Astrocyte (in vitro differentiated cells and primary cell): ENCODE measurements around the gene EPN2. TPM values are rescaled to one million over a fixed set of nuclear protein-coding genes. Genes with fewer than 3 reads are reported as not detected.
A peak's percentile ranks its signal among the peaks of the same experiment; 100 is the strongest.

ENCODE experiments used
- DNase-seq: peaks from one replicate; pipeline ENCODE4 v3.0.0-alpha.2; 2010; ENCODE audit warnings: low read depth
- FAIRE-seq: peaks from 2 replicates; lab custom pipeline; 2011; peaks lifted over from hg19 to GRCh38; lab: Jason Lieb, UNC
- H2AFZ ChIP-seq: 2 replicates; pipeline ENCODE4 v1.6.0; 2012; ENCODE audit warnings: low read depth, low read length, inconsistent platforms
- H3K27ac ChIP-seq: 2 replicates; pipeline ENCODE4 v1.5.1; 2011; ENCODE audit warnings: low read depth, low read length, inconsistent platforms
- H3K27me3 ChIP-seq: 2 replicates; pipeline ENCODE4 v1.6.0; 2011; ENCODE audit warnings: low read length, inconsistent platforms; ENCODE audit not compliant: insufficient read depth
- H3K36me3 ChIP-seq: 2 replicates; pipeline ENCODE4 v1.5.1; 2011; ENCODE audit warnings: low read length, inconsistent platforms; ENCODE audit not compliant: insufficient read depth
- H3K4me1 ChIP-seq: 2 replicates; pipeline ENCODE4 v1.5.1; 2011; ENCODE audit warnings: low read length, inconsistent platforms; ENCODE audit not compliant: insufficient read depth
- H3K4me2 ChIP-seq: 2 replicates; pipeline ENCODE4 v1.6.0; 2012; ENCODE audit warnings: low read length, inconsistent platforms
- H3K4me3 ChIP-seq: 2 replicates; pipeline ENCODE4 v1.5.1; 2011; ENCODE audit warnings: low read depth, mild to moderate bottlenecking, low read length, inconsistent platforms; ENCODE audit not compliant: insufficient read depth
- H3K79me2 ChIP-seq: 2 replicates; pipeline ENCODE4 v1.6.0; 2012; ENCODE audit warnings: mild to moderate bottlenecking, low read length, inconsistent platforms; ENCODE audit not compliant: insufficient read depth
- H3K9ac ChIP-seq: 2 replicates; pipeline ENCODE4 v1.6.0; 2012; ENCODE audit warnings: mild to moderate bottlenecking, low read length, inconsistent platforms
- H3K9me3 ChIP-seq: 2 replicates; pipeline ENCODE4 v1.5.1; 2012; ENCODE audit warnings: low read depth, mild to moderate bottlenecking, low read length, inconsistent platforms; ENCODE audit not compliant: insufficient read depth
- H4K20me1 ChIP-seq: 2 replicates; pipeline ENCODE4 v1.6.0; 2012; ENCODE audit warnings: low read length, inconsistent platforms; ENCODE audit not compliant: insufficient read depth
- H3K27ac Mint-ChIP-seq: one replicate; pipeline ENCODE4 v1.8.0; 2021; ENCODE audit warnings: mild to moderate bottlenecking, mixed read lengths; ENCODE audit not compliant: unreplicated experiment
- H3K27me3 Mint-ChIP-seq: one replicate; pipeline ENCODE4 v1.8.0; 2021; ENCODE audit warnings: low read depth, mixed read lengths; ENCODE audit not compliant: unreplicated experiment
- H3K36me3 Mint-ChIP-seq: one replicate; pipeline ENCODE4 v1.8.0; 2021; ENCODE audit warnings: low read depth, mixed read lengths; ENCODE audit not compliant: unreplicated experiment
- H3K4me1 Mint-ChIP-seq: one replicate; pipeline ENCODE4 v1.8.0; 2021; ENCODE audit warnings: low read depth, mixed read lengths; ENCODE audit not compliant: unreplicated experiment
- H3K4me3 Mint-ChIP-seq: one replicate; pipeline ENCODE4 v1.8.0; 2021; ENCODE audit warnings: mild to moderate bottlenecking, moderate library complexity, mixed read lengths; ENCODE audit not compliant: unreplicated experiment
- H3K9me3 Mint-ChIP-seq: one replicate; pipeline ENCODE4 v1.8.0; 2021; ENCODE audit warnings: mild to moderate bottlenecking, mixed read lengths; ENCODE audit not compliant: unreplicated experiment
- EZH2 ChIP-seq: IDR thresholded peaks from 2 replicates; pipeline ENCODE4 v1.6.1; 2012; ENCODE audit warnings: mild to moderate bottlenecking, low read length, inconsistent platforms; ENCODE audit not compliant: insufficient read depth
- total RNA-seq: library from RNA; stranded (reverse); gene quantifications from 2 replicates; pipeline ENCODE4 v1.2.1, GENCODE V29; 2021
- TF ChIP-seq, protein P1 (sequence below): IDR thresholded peaks from 2 replicates; pipeline ENCODE4 v1.5.1; 2011; ENCODE audit warnings: low read depth, mild to moderate bottlenecking, inconsistent platforms, low read length, moderate library complexity; ENCODE audit not compliant: insufficient read depth

Gene EPN2
- total RNA-seq, 1 donor from 2014 or later: 48.7 TPM

- Histone ChIP-seq H3K36me3 (no peaks in the 10 kb centered on the region), H3K9me3 (no peaks in the 10 kb centered on the region), H3K79me2 (peaks cover 82% of the 10 kb centered on the region), H4K20me1 (peaks cover 83% of the 10 kb centered on the region), H3K4me1 (peaks cover 21% of the 10 kb centered on the region), H3K9ac (no peak overlapping the region), H3K4me2 (peak overlapping the region; percentile 61), H2AFZ (no peak overlapping the region), H3K27me3 (no peaks in the 10 kb centered on the region), H3K27ac (peak overlapping the region; percentile 73), H3K4me3 (no peak overlapping the region)
- Mint-ChIP-seq H3K27me3 (no peaks in the 10 kb centered on the region), H3K4me3 (no peak overlapping the region), H3K27ac (no peak overlapping the region), H3K9me3 (peaks cover 3% of the 10 kb centered on the region), H3K4me1 (peaks cover 35% of the 10 kb centered on the region), H3K36me3 (peaks cover 14% of the 10 kb centered on the region)
- TF ChIP-seq, protein P1, sequence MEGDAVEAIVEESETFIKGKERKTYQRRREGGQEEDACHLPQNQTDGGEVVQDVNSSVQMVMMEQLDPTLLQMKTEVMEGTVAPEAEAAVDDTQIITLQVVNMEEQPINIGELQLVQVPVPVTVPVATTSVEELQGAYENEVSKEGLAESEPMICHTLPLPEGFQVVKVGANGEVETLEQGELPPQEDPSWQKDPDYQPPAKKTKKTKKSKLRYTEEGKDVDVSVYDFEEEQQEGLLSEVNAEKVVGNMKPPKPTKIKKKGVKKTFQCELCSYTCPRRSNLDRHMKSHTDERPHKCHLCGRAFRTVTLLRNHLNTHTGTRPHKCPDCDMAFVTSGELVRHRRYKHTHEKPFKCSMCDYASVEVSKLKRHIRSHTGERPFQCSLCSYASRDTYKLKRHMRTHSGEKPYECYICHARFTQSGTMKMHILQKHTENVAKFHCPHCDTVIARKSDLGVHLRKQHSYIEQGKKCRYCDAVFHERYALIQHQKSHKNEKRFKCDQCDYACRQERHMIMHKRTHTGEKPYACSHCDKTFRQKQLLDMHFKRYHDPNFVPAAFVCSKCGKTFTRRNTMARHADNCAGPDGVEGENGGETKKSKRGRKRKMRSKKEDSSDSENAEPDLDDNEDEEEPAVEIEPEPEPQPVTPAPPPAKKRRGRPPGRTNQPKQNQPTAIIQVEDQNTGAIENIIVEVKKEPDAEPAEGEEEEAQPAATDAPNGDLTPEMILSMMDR: no peak
- TF ChIP-seq EZH2: no peak
- DNase-seq (peak; percentile 63), FAIRE-seq (no peak)
Observed at GRCh38 chr17:19263641-19264051, 26.5 kb downstream of the EPN2 start.

- Histone ChIP-seq H2AFZ (no peak overlapping the region), H4K20me1 (peaks cover 87% of the 10 kb centered on the region), H3K9me3 (no peaks in the 10 kb centered on the region), H3K9ac (no peak overlapping the region), H3K4me2 (peak overlapping the region; percentile 1), H3K27ac (no peak overlapping the region), H3K4me1 (peaks cover 21% of the 10 kb centered on the region), H3K4me3 (no peak overlapping the region), H3K27me3 (no peaks in the 10 kb centered on the region), H3K79me2 (peaks cover 83% of the 10 kb centered on the region), H3K36me3 (no peaks in the 10 kb centered on the region)
- Mint-ChIP-seq H3K36me3 (peaks cover 14% of the 10 kb centered on the region), H3K4me3 (peak overlapping the region; percentile 58), H3K27me3 (no peaks in the 10 kb centered on the region), H3K4me1 (peaks cover 40% of the 10 kb centered on the region), H3K9me3 (peaks cover 3% of the 10 kb centered on the region), H3K27ac (peak overlapping the region; percentile 74)
- no peak for TF ChIP-seq EZH2
- TF ChIP-seq, protein P1: no peak
- no peak for DNase-seq
- FAIRE-seq: no peak
Observed at GRCh38 chr17:19264268-19264667, 27.1 kb downstream of the EPN2 start.

GRCh38 chr17:19264681-19265080 lies 27.5 kb downstream of the EPN2 start:
- Histone ChIP-seq H4K20me1 (peaks cover 87% of the 10 kb centered on the region), H3K4me3 (no peak overlapping the region), H3K9me3 (no peaks in the 10 kb centered on the region), H3K4me2 (peak overlapping the region; percentile 1), H3K27ac (no peak overlapping the region), H3K4me1 (peaks cover 21% of the 10 kb centered on the region), H3K79me2 (peaks cover 85% of the 10 kb centered on the region), H3K36me3 (no peaks in the 10 kb centered on the region), H3K27me3 (no peaks in the 10 kb centered on the region), H2AFZ (no peak overlapping the region), H3K9ac (no peak overlapping the region)
- TF ChIP-seq, protein P1: no peak
- Mint-ChIP-seq H3K4me3 (peak overlapping the region; percentile 58), H3K36me3 (peaks cover 14% of the 10 kb centered on the region), H3K4me1 (peaks cover 42% of the 10 kb centered on the region), H3K27ac (no peak overlapping the region), H3K27me3 (no peaks in the 10 kb centered on the region), H3K9me3 (peaks cover 3% of the 10 kb centered on the region)
- DNase-seq (no peak), FAIRE-seq (no peak)
